ENCODE data around the gene ST14.

ST14 gene

GRCh38 chr11:130125638-130126037 is 33.9 kb upstream of the ST14 start:
- no peak for FAIRE-seq
- TF ChIP-seq POLR2A (IDR thresholded peaks at IDR 0.05; ENCODE audit: low read depth, low read length) = no peak
- no peak for DNase-seq (ENCODE audit: insufficient read length, low spot score)

- no peak for TF ChIP-seq POLR2A (IDR thresholded peaks at IDR 0.05; ENCODE audit: low read depth, low read length)
- FAIRE-seq = no peak
- no peak for DNase-seq (ENCODE audit: insufficient read length, low spot score)
Observed at GRCh38 chr11:130126516-130126915, 33.1 kb upstream of the ST14 start.

GRCh38 chr11:130127509-130127908 is 32.1 kb upstream of the ST14 start:
- no peak for TF ChIP-seq POLR2A (IDR thresholded peaks at IDR 0.05; ENCODE audit: low read depth, low read length)
- DNase-seq (ENCODE audit: insufficient read length, low spot score) (no peak), FAIRE-seq (no peak)

GRCh38 chr11:130128626-130129025 is 31.0 kb upstream of the ST14 start:
- no peak for TF ChIP-seq POLR2A (IDR thresholded peaks at IDR 0.05; ENCODE audit: low read depth, low read length)
- FAIRE-seq (no peak), DNase-seq (ENCODE audit: insufficient read length, low spot score) (no peak)

GRCh38 chr11:130129922-130130321 is 29.7 kb upstream of the ST14 start:
- TF ChIP-seq POLR2A (IDR thresholded peaks at IDR 0.05; ENCODE audit: low read depth, low read length) = no peak
- FAIRE-seq (no peak), DNase-seq (ENCODE audit: insufficient read length, low spot score) (no peak)

- no peak for TF ChIP-seq POLR2A (IDR thresholded peaks at IDR 0.05; ENCODE audit: low read depth, low read length)
- DNase-seq (ENCODE audit: insufficient read length, low spot score) (peak; percentile 33), FAIRE-seq (no peak)
Observed at GRCh38 chr11:130131961-130132850, 27.4 kb upstream of the ST14 start.

- no peak for DNase-seq (ENCODE audit: insufficient read length, low spot score)
- FAIRE-seq = no peak
- no peak for TF ChIP-seq POLR2A (IDR thresholded peaks at IDR 0.05; ENCODE audit: low read depth, low read length)
Observed at GRCh38 chr11:130133716-130134115, 25.9 kb upstream of the ST14 start.

- TF ChIP-seq POLR2A (IDR thresholded peaks at IDR 0.05; ENCODE audit: low read depth, low read length) = no peak
- FAIRE-seq (no peak), DNase-seq (ENCODE audit: insufficient read length, low spot score) (no peak)
Observed at GRCh38 chr11:130136107-130136506, 23.5 kb upstream of the ST14 start.

- TF ChIP-seq POLR2A (IDR thresholded peaks at IDR 0.05; ENCODE audit: low read depth, low read length) = no peak
- DNase-seq (ENCODE audit: insufficient read length, low spot score) (no peak), FAIRE-seq (no peak)
Observed at GRCh38 chr11:130137999-130138398, 21.6 kb upstream of the ST14 start.

GRCh38 chr11:130139401-130139800 is 20.2 kb upstream of the ST14 start:
- no peak for TF ChIP-seq POLR2A (IDR thresholded peaks at IDR 0.05; ENCODE audit: low read depth, low read length)
- DNase-seq (ENCODE audit: insufficient read length, low spot score) (no peak), FAIRE-seq (no peak)

- FAIRE-seq (no peak), DNase-seq (ENCODE audit: insufficient read length, low spot score) (no peak)
- TF ChIP-seq POLR2A (IDR thresholded peaks at IDR 0.05; ENCODE audit: low read depth, low read length) = no peak
Observed at GRCh38 chr11:130141561-130142341, 17.8 kb upstream of the ST14 start.

- no peak for TF ChIP-seq POLR2A (IDR thresholded peaks at IDR 0.05; ENCODE audit: low read depth, low read length)
- DNase-seq (ENCODE audit: insufficient read length, low spot score) = no peak
- FAIRE-seq = no peak
Observed at GRCh38 chr11:130144141-130144540, 15.4 kb upstream of the ST14 start.

- TF ChIP-seq POLR2A (IDR thresholded peaks at IDR 0.05; ENCODE audit: low read depth, low read length) = no peak
- FAIRE-seq = no peak
Observed at GRCh38 chr11:130144861-130145281, 14.7 kb upstream of the ST14 start.

GRCh38 chr11:130145311-130145812 is 14.2 kb upstream of the ST14 start:
- DNase-seq (ENCODE audit: insufficient read length, low spot score) (no peak), FAIRE-seq (no peak)
- TF ChIP-seq POLR2A (IDR thresholded peaks at IDR 0.05; ENCODE audit: low read depth, low read length) = no peak

More at GRCh38 chr11:130144861-130145281, 14.7 kb upstream of the ST14 start:
- no peak for DNase-seq (ENCODE audit: insufficient read length, low spot score)

All from H54 (cell line).